HG03439 (cell line): ENCODE data around the gene C11orf71.

ENCODE experiments used
- ATAC-seq: cut with Tn5 transposase; IDR thresholded peaks from one replicate; pipeline ENCODE4 v1.9.1; 2021; ENCODE audit warnings: mild to moderate bottlenecking, moderate library complexity; ENCODE audit not compliant: unreplicated experiment

The C11orf71 gene

GRCh38 chr11:114400915-114401223 is 558 bp upstream of the C11orf71 start:
- ATAC-seq = no peak

GRCh38 chr11:114399490-114400215 is 658 bp downstream of the C11orf71 start:
- ATAC-seq = peak; percentile 31

- ATAC-seq = no peak
These were observed 1.9 kb downstream of the C11orf71 start for GRCh38 chr11:114398303-114398920.

GRCh38 chr11:114397349-114397982 is 2.8 kb downstream of the C11orf71 start:
- no peak for ATAC-seq

- no peak for ATAC-seq
These were observed 3.4 kb downstream of the C11orf71 start for GRCh38 chr11:114396916-114397315.

GRCh38 chr11:114395736-114396135 is 4.6 kb downstream of the C11orf71 start:
- no peak for ATAC-seq

GRCh38 chr11:114392735-114393667 is 7.3 kb downstream of the C11orf71 start:
- ATAC-seq = no peak

- no peak for ATAC-seq
These were observed 13.8 kb downstream of the C11orf71 start for GRCh38 chr11:114386545-114386944.

- no peak for ATAC-seq
These were observed 14.2 kb downstream of the C11orf71 start for GRCh38 chr11:114386131-114386530.

GRCh38 chr11:114384487-114384886 is 15.8 kb downstream of the C11orf71 start:
- no peak for ATAC-seq

GRCh38 chr11:114382509-114382908 is 17.8 kb downstream of the C11orf71 start:
- ATAC-seq = no peak

- no peak for ATAC-seq
These were observed 20.8 kb downstream of the C11orf71 start for GRCh38 chr11:114379394-114380069.

GRCh38 chr11:114377612-114378267 is 22.6 kb downstream of the C11orf71 start:
- no peak for ATAC-seq

GRCh38 chr11:114375052-114375451 is 25.3 kb downstream of the C11orf71 start:
- no peak for ATAC-seq

GRCh38 chr11:114368918-114369680 is 31.2 kb downstream of the C11orf71 start:
- ATAC-seq = no peak

- ATAC-seq = no peak
These were observed 32.9 kb downstream of the C11orf71 start for GRCh38 chr11:114367244-114367957.

GRCh38 chr11:114366331-114367243 is 33.7 kb downstream of the C11orf71 start:
- no peak for ATAC-seq

GRCh38 chr11:114362958-114363357 is 37.4 kb downstream of the C11orf71 start:
- ATAC-seq = no peak
